ENCODE measurements around the gene MRGPRF. TPM values are rescaled to one million over a fixed set of nuclear protein-coding genes. Genes with fewer than 3 reads are reported as not detected.
A peak's percentile ranks its signal among the peaks of the same experiment; 100 is the strongest.

The MRGPRF gene
- total RNA-seq, 3 donors from 2014 or later, result 5.9 to 21.3 (median 12.9) TPM

GRCh38 chr11:68956547-68957254 is 56.3 kb downstream of the MRGPRF start:
- no peaks in the 10 kb centered on the region for H3K36me3 ChIP-seq
- H3K9me3 ChIP-seq, result no peaks in the 10 kb centered on the region
- no peaks in the 10 kb centered on the region for H3K27me3 ChIP-seq
- no peaks in the 10 kb centered on the region for H3K4me1 ChIP-seq
- no peak for TF ChIP-seq POLR2AphosphoS5 (IDR thresholded peaks at IDR 0.05)
- intact Hi-C loops (cut with DNase I; ENCODE audit: low total_unique reads), result no loop called here
- no peak for DNase-seq (ENCODE audit: low spot score in 2 of 2)
- H3K27ac ChIP-seq, result no peak overlapping the region
- H3K4me3 ChIP-seq, result no peak overlapping the region

- DNase-seq (ENCODE audit: low spot score in 2 of 2), result no peak
- Histone ChIP-seq H3K9me3 (no peaks in the 10 kb centered on the region), H3K27me3 (no peaks in the 10 kb centered on the region), H3K27ac (no peak overlapping the region), H3K36me3 (no peaks in the 10 kb centered on the region), H3K4me1 (no peaks in the 10 kb centered on the region), H3K4me3 (no peak overlapping the region)
- intact Hi-C loops (cut with DNase I; ENCODE audit: low total_unique reads), result no loop called here
- no peak for TF ChIP-seq POLR2A (IDR thresholded peaks at IDR 0.05)
- TF ChIP-seq POLR2AphosphoS5 (IDR thresholded peaks at IDR 0.05), result no peak
- no peak for TF ChIP-seq CTCF (IDR thresholded peaks at IDR 0.05)
Measured at GRCh38 chr11:68956142-68956541, 56.9 kb downstream of the MRGPRF start.

- no peaks in the 10 kb centered on the region for H3K27me3 ChIP-seq
- no peaks in the 10 kb centered on the region for H3K36me3 ChIP-seq
- H3K4me1 ChIP-seq, result no peaks in the 10 kb centered on the region
- H3K27ac ChIP-seq, result no peak overlapping the region
- no peaks in the 10 kb centered on the region for H3K9me3 ChIP-seq
- no peak for DNase-seq (ENCODE audit: low spot score in 2 of 2)
- TF ChIP-seq POLR2A (IDR thresholded peaks at IDR 0.05) (no peak), POLR2AphosphoS5 (IDR thresholded peaks at IDR 0.05) (no peak), CTCF (IDR thresholded peaks at IDR 0.05) (no peak)
- intact Hi-C loops (cut with DNase I; ENCODE audit: low total_unique reads), result no loop called here
- peak overlapping the region in 1 of 3 donors; percentile 37 for H3K4me3 ChIP-seq
Measured at GRCh38 chr11:68955607-68955958, 57.5 kb downstream of the MRGPRF start.

- DNase-seq (ENCODE audit: low spot score in 2 of 2), result no peak
- intact Hi-C loops (cut with DNase I; ENCODE audit: low total_unique reads), result no loop called here
- no peak overlapping the region for H3K27ac ChIP-seq
- no peaks in the 10 kb centered on the region for H3K36me3 ChIP-seq
- TF ChIP-seq CTCF (IDR thresholded peaks at IDR 0.05) (no peak), POLR2A (IDR thresholded peaks at IDR 0.05) (no peak), POLR2AphosphoS5 (IDR thresholded peaks at IDR 0.05) (no peak)
- no peaks in the 10 kb centered on the region for H3K4me1 ChIP-seq
- peak overlapping the region in 1 of 3 donors; percentile 37 for H3K4me3 ChIP-seq
- no peaks in the 10 kb centered on the region for H3K9me3 ChIP-seq
- H3K27me3 ChIP-seq, result no peaks in the 10 kb centered on the region
Measured at GRCh38 chr11:68954836-68955606, 58.0 kb downstream of the MRGPRF start.

Other genes starting within 250 kb of the MRGPRF start
- 10 to 100 TPM; 22.2 to 62.6 (median 30.4) TPM for gene CPT1A, start 171.3 kb downstream of the MRGPRF start, total RNA-seq
- 10 to 100 TPM; 44.3 to 89.1 (median 51.7) TPM for gene MRPL21, start 109.4 kb downstream of the MRGPRF start, total RNA-seq
- gene IGHMBP2, start 109.4 kb downstream of the MRGPRF start, total RNA-seq, result 10 to 100 TPM in 2 of 3 donors, 1 to 10 TPM in 1; 9.8 to 18.4 (median 13.6) TPM
- gene MRGPRD, start 32.3 kb downstream of the MRGPRF start, total RNA-seq, result not detected
- gene TPCN2, start 35.7 kb upstream of the MRGPRF start, total RNA-seq, result 10 to 100 TPM; 13.0 to 18.0 (median 13.8) TPM
- gene SMIM38, start 142.7 kb upstream of the MRGPRF start, total RNA-seq, result 1 to 10 TPM in 2 of 3 donors, under 1 TPM in 1; 0.32 to 2.6 (median 1.6) TPM

All from breast epithelium (tissue), 4 donors.